Prostate gland (tissue), 2 donors: ENCODE measurements around the gene KAZN. TPM values are rescaled to one million over a fixed set of nuclear protein-coding genes. Genes with fewer than 3 reads are reported as not detected.

Source experiments
- DNase-seq: peaks from one replicate; pipeline ENCODE4 v3.0.0-alpha.2; 2019; ENCODE audit warnings: low spot score
- H3K27ac ChIP-seq, 2 donors: fragments of 200-600 bp; sonication (generic); 2 replicates each; pipeline ENCODE4 v1.5.1; 2017 to 2019
- H3K27me3 ChIP-seq: fragments of 200-600 bp; sonication (generic); replicated peaks from 2 replicates; pipeline ENCODE4 v1.5.1; 2019; ENCODE audit not compliant: insufficient read depth
- H3K36me3 ChIP-seq, 2 donors: fragments of 200-600 bp; sonication (generic); 1 replicate in 1 of 2; 2 replicates in 1 of 2; pipeline versions ENCODE4 v1.5.1 to v1.8.1; 2017 to 2019
- H3K4me1 ChIP-seq: fragments of 200-600 bp; sonication (generic); replicated peaks from 2 replicates; pipeline ENCODE4 v1.5.1; 2019
- H3K4me3 ChIP-seq, 2 donors: fragments of 200-600 bp; sonication (generic); 2 replicates each; pipeline ENCODE4 v1.5.1; 2017 to 2019
- H3K9me3 ChIP-seq: fragments of 200-600 bp; sonication (generic); 2 replicates; pipeline ENCODE4 v1.5.1; 2017
- CTCF ChIP-seq, 4 experiments: fragments of 200-600 bp in 2 of 4; fragments of 450-650 bp in 2 of 4; sonication (generic) in 2 of 4; IDR thresholded peaks; 1 replicate in 3 of 4; 2 replicates in 1 of 4; pipeline ENCODE4 v1.5.1; 2016 to 2019; ENCODE audit warnings: antibody characterized with exemption in 4 of 4, mild to moderate bottlenecking in 2 of 4, moderate library complexity in 2 of 4
- POLR2A ChIP-seq: fragments of 450-650 bp; IDR thresholded peaks from one replicate; pipeline ENCODE4 v1.6.1; 2016; ENCODE audit warnings: antibody characterized with exemption, mild to moderate bottlenecking
- POLR2AphosphoS5 ChIP-seq: sonication (generic); formaldehyde crosslinking; IDR thresholded peaks from one replicate; pipeline ENCODE4 v1.6.1; 2017; ENCODE audit warnings: antibody characterized with exemption
- WGBS: methylation state at CpG from one replicate; pipeline ENCODE4 v1.1.5; 2018; 5-methylcytosine and 5-hydroxymethylcytosine counted together
- intact Hi-C: fragments of 100-400 bp; cut with DNase I; formaldehyde crosslinking; loops from one replicate; pipeline ENCODE4 v1.14.2; 2022
- total RNA-seq, 2 donors: library from RNA; depleted of rRNA; stranded (reverse); fragments of >200 nt; gene quantifications; one replicate each; pipeline ENCODE4 v1.1.0, GENCODE V29; 2016

Gene KAZN
- total RNA-seq, 2 donors from 2014 or later, result 8.3 to 12.7 TPM

GRCh38 chr1:14840374-14840773 is 241.9 kb downstream of the KAZN start:
- no peak for TF ChIP-seq POLR2AphosphoS5
- no peak for TF ChIP-seq CTCF (IDR thresholded peaks at IDR 0.05)
- no peak for TF ChIP-seq POLR2A
- Histone ChIP-seq H3K9me3 (no peaks in the 10 kb centered on the region), H3K4me1 (no peaks in the 10 kb centered on the region), H3K4me3 (no peak overlapping the region), H3K27ac (no peak overlapping the region), H3K36me3 (no peaks in the 10 kb centered on the region), H3K27me3 (peaks cover 2% of the 10 kb centered on the region)
- WGBS, result 93% methylated on average over 7 of the region's 7 CpGs
- intact Hi-C loops, result no loop called here
- no peak for DNase-seq

- no peak overlapping the region for H3K4me3 ChIP-seq
- WGBS, result 100% methylated on average over 2 of the region's 2 CpGs
- H3K4me1 ChIP-seq, result no peaks in the 10 kb centered on the region
- no peaks in the 10 kb centered on the region for H3K9me3 ChIP-seq
- no peak for DNase-seq
- intact Hi-C loops, result no loop called here
- no peak overlapping the region for H3K27ac ChIP-seq
- TF ChIP-seq POLR2A, result no peak
- TF ChIP-seq CTCF (IDR thresholded peaks at IDR 0.05), result no peak
- H3K36me3 ChIP-seq, result no peaks in the 10 kb centered on the region
- H3K27me3 ChIP-seq, result peaks cover 2% of the 10 kb centered on the region
Measured at GRCh38 chr1:14841456-14841855, 243.0 kb downstream of the KAZN start.

- TF ChIP-seq POLR2AphosphoS5, result no peak
- no peak for TF ChIP-seq CTCF (IDR thresholded peaks at IDR 0.05)
- no peak for TF ChIP-seq POLR2A
- no peak overlapping the region for H3K4me3 ChIP-seq
- no peak for DNase-seq
- H3K4me1 ChIP-seq, result no peaks in the 10 kb centered on the region
- H3K9me3 ChIP-seq, result no peaks in the 10 kb centered on the region
- peaks cover 2% of the 10 kb centered on the region for H3K27me3 ChIP-seq
- no peak overlapping the region for H3K27ac ChIP-seq
- intact Hi-C loops, result no loop called here
- no peaks in the 10 kb centered on the region for H3K36me3 ChIP-seq
Measured at GRCh38 chr1:14841951-14842350, 243.5 kb downstream of the KAZN start.

- 88% methylated on average over 4 of the region's 4 CpGs for WGBS
- no peak for DNase-seq
- Histone ChIP-seq H3K9me3 (no peaks in the 10 kb centered on the region), H3K4me3 (no peak overlapping the region), H3K4me1 (no peaks in the 10 kb centered on the region), H3K36me3 (no peaks in the 10 kb centered on the region), H3K27ac (no peak overlapping the region), H3K27me3 (peaks cover 2% of the 10 kb centered on the region)
- intact Hi-C loops, result no loop called here
- TF ChIP-seq POLR2A, result no peak
- no peak for TF ChIP-seq CTCF (IDR thresholded peaks at IDR 0.05)
- TF ChIP-seq POLR2AphosphoS5, result no peak
Measured at GRCh38 chr1:14842361-14842760, 243.9 kb downstream of the KAZN start.

GRCh38 chr1:14842891-14843290 is 244.4 kb downstream of the KAZN start:
- intact Hi-C loops, result no loop called here
- Histone ChIP-seq H3K36me3 (no peaks in the 10 kb centered on the region), H3K9me3 (no peaks in the 10 kb centered on the region), H3K27me3 (peaks cover 2% of the 10 kb centered on the region), H3K4me3 (no peak overlapping the region), H3K4me1 (no peaks in the 10 kb centered on the region), H3K27ac (no peak overlapping the region)
- 90% methylated on average over 2 of the region's 2 CpGs for WGBS
- no peak for TF ChIP-seq POLR2A
- no peak for TF ChIP-seq POLR2AphosphoS5
- no peak for TF ChIP-seq CTCF (IDR thresholded peaks at IDR 0.05)
- DNase-seq, result no peak
